ENCODE results near the gene GLT1D1.

Gene GLT1D1

DNA sequence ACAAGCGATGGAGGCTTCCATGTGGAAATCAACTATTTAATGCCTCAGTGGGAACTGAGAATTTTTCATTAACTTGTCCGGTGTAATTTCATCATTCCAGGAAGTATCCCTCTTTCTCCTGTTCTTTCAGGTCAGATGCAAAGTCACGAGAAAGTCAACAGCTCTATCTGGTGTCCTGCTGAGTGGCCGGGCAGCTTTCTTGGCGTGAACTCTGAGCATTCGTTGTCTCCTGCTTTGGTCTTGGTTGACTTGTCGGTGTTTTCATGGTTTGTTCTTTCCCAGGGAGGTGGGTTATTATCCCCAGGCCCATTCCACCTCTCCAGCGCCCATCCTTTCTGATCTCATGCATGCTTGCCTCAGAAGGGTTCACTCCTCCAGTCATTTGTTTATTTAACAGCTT lies 149.1 kb downstream of the GLT1D1 start:
- no peak for DNase-seq (ENCODE audit: low read depth in 2 of 2)

DNA sequence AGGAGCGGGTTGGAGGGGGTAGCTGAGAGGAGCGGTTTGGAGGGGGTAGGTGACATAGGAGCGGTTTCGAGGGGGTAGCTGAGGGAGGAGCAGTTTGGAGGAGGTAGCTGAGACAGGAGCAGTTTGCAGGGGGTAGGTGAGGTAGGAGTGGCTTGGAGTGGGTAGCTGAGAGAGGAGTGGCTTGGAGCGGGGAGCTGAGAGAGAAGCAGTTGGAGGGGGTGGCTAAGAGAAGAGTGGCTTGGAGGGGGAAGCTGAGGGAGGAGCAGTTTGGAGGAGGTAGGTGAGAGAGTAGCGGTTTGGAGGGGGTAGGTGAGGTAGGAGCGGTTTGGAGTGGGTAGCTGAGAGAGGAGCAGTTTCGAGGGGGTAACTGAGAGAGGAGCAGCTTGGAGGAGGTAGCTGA lies 152.1 kb downstream of the GLT1D1 start:
- DNase-seq (ENCODE audit: low read depth in 2 of 2), result no peak

DNA sequence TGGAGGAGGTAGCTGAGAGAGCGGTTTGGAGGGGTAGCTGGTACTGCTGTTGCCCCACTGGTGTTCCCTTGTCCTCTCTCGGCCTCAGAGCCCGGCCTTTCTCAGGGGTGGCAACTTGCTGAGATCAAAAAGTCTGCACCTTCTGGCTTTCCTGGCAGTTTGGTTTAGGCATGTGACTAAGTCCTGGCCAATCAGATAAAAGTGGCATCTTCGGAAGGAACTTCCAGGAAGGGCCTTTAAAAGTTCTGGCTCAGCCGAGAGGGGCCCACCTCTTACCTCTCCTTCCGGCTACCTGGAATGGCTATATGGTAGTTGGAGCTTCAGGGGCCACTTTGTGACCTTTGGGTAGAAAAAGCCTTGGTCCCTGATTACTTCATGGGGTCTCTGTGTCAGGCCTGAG lies 152.6 kb downstream of the GLT1D1 start:
- DNase-seq (ENCODE audit: low read depth in 2 of 2), result no peak

DNA sequence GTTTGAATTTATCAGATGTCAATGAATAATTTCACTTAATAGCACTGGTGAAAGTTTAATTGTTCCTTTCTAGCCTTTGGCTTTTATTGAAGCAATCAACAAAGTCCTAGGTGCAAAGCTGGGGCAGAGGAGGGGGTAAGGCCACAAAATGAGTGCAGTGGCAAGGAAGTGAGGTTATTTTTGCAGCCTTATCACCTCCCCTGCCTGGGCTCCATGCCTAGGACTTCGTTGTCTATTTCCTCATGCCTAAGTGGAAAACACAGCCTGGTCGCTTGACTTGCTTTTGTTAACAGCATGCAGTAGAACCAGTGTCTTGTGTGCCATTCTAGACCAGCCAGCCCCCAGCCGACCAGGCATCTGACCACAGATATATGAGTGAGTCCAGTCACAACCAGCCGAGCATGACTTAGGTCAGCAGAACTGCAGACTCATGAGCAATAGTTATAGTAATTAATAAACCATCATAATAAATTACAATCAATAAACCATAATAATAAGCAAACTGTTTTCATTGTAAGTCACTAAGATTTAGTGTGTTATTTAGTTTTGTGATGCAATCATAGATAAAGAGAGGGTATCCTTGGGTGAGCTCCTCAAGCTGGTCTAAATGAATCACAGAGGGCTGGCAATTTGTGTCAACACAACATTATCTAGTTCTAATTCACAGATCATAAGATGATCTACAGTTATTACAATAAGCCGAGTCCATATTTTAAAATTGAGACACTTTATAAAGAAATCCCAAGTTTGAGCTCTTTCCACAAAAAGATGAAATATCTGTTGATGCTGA lies 156.8 kb downstream of the GLT1D1 start:
- DNase-seq (ENCODE audit: low read depth in 2 of 2), result no peak

DNA sequence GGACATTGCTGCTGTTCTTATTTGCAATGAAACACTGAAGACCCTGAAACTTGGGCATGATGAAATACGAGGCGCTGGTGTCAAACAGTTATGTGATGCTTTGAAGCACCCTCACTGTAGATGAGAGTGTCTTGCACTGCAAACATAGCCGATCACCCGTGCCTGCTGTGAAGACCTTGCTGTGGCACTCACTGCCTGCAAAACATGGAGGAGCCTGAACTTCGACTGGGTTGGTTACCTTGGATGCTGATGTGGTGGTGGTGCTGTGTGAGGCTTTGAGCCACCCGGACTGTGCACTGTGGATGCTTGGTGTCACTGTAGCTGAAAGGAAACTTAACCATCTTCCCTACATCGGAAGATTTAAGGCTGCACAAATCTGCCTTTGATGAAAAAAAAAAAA lies 162.9 kb downstream of the GLT1D1 start:
- DNase-seq (ENCODE audit: low read depth in 2 of 2), result no peak

GRCh38 chr12:129025055-129025454 lies 171.8 kb downstream of the GLT1D1 start:
- DNase-seq (ENCODE audit: low read depth in 2 of 2), result no peak

DNA sequence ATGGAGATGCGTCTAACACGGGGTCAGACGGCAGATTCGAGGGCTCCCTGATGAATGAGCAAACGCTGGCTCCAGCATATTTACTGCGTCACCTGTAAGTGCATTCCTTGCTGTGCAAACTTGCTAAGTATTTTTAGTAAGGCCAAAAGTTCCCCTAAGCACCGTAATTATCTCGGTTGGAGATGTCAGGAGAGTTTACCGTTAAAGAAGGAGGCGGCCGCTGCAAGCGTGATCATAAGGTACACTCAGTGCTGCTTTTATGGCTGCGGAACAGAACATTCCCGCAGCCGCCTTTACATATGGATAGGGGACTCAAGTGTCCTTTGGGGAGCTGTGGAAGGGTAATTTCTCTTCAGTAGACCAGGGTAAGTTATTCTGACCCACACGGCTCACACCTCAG lies 175.6 kb downstream of the GLT1D1 start:
- no peak for DNase-seq (ENCODE audit: low read depth in 2 of 2)
